Stimulated activated CD8-positive, alpha-beta memory T cell treated with anti-CD3 and anti-CD28 coated beads, Interleukin-15, amount 100 ng/mL, for 24 hours (primary cell): ENCODE results near the gene WNT5A.

Experiments used
- DNase-seq: peaks from one replicate; pipeline ENCODE4 v3.0.0-alpha.2; 2020; ENCODE audit warnings: low read depth

WNT5A gene

DNA sequence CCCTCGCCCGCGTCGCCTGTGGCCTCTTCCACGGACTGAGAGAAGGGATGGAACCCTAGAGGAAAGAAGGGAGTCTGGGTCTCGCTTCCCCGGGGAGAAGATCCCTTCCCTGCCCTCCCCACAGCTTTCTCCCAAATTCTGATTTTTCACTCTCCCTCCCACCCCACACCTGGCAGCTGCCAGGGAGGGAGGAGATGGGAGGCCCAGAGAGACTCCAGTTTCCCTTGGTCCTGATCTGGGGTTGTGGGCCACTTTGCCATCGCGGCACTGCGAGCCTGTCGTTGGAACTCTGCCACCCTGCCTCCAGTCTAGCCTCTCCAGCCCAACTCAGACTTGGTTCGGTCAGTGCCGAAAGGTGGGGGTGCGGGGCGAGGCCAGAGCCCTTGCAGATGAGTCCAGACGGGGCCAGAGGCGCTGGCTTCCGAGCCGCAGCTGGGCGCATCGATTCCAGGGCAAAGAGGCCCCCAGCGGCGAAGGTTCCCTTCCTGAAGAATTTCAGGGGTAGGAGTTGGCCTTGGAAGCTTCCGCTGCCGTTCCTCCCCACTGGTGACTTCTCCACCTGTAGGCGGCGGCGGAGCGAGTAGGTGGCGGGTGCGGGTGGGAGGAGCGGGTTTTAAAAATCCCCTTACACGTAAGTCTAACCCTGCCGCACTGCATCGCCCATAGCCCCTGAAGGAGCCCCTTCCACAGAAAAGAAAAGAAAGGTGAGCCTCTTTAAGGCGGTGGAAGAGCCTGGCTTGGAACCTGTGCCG is 5.2 kb downstream of the WNT5A start:
- DNase-seq, result no peak

GRCh38 chr3:55480911-55481743 is 6.0 kb downstream of the WNT5A start:
- no peak for DNase-seq

GRCh38 chr3:55477306-55478303 is 9.5 kb downstream of the WNT5A start:
- DNase-seq, result no peak

- no peak for DNase-seq
Measured at GRCh38 chr3:55476515-55476914, 10.6 kb downstream of the WNT5A start.

- no peak for DNase-seq
Measured at GRCh38 chr3:55474213-55474632, 12.9 kb downstream of the WNT5A start.

- DNase-seq, result no peak
Measured at GRCh38 chr3:55473788-55474187, 13.3 kb downstream of the WNT5A start.

DNA sequence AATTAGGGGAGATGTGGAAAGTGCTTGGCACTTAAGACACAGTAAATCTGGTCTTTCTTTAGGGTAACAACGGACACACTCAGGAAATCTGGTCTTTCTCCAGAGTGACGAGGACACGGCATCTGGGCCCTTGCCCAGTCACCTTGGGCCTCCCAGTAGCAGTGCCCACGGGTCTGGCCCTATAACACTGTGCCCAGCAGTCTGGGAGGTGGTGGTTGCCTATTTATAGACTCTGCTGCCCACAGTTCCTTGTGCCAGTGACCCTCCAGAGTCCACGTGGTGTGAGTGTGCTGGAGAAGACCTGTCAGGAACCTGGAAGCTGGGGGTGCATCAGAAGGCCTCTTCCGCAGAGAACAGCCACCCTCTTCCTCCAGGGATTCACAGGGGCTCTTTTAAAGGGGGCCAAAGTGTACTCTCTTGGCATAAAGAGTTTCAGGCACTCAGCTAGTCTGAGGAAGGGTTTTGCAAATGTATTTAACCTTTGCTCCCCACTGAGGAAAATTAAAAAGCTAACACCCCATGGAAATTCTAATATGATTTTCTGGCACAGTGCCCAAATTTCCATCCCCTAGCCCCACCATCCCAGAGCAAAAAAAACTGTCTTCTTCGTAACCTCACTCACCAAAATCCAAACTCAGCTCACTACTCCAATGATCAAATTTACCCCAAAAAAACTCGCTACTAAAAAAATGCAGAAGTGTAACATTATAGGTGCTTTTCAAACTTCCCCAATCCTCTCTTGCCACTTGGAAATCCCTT is 15.4 kb downstream of the WNT5A start:
- DNase-seq, result no peak

DNA sequence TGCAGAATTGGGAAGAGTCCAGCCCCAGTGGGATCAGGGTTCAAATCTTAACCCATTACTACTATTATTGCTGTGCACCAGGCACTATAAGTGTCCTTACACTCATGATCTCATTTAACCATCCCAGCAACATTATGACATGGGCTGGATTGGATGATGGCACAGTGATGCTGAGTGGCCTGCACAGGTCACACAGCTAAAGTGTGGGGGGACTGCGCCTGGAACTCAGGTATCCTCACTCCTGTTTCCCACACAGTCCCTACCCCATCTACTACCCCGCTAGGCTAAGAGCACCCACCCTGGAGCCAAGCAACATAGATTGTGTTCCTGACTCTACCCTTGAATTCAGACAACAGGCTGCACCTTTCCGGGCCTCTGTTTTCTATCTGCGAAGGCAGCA is 16.0 kb downstream of the WNT5A start:
- DNase-seq, result no peak

- DNase-seq, result no peak
Measured at GRCh38 chr3:55469957-55470526, 17.1 kb downstream of the WNT5A start.

DNA sequence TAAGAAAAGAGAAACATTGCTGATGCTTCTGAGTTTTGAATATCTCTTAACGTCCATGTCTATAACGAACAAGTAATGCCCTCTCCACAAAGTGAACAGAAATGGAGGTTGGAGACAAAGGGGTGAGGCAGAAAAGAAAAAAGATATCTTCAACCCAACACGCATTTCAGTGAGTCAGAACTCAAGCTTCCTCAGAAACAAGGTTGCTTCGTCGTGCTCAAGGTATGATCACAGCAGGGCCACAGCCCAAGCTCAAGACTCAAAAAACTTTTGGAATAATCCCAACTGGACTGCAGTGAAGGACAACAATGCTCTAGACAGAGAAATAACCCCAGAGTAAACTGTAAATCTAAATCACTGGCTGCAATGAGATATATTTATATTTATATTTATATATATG is 18.9 kb downstream of the WNT5A start:
- DNase-seq, result no peak

DNA sequence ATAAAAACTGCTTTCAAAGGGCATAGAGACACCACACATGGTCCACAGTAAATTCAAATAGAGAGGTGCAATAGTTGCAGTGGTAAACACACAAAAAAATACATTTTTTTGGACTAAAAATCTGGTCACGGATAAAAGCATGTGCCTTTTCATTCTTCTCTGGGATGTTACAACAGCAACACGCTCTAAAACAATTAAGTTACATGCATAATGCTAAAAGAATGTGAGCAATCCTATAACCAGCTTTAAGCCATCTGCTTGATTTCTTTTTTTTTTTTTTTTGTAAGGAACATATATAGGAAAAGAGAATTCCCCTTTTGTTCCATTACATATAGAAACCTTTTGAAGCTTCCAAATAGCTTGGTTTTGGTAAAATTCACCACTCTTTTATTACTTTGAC is 20.0 kb downstream of the WNT5A start:
- DNase-seq, result no peak

- DNase-seq, result no peak
Measured at GRCh38 chr3:55466526-55466925, 20.6 kb downstream of the WNT5A start.

DNA sequence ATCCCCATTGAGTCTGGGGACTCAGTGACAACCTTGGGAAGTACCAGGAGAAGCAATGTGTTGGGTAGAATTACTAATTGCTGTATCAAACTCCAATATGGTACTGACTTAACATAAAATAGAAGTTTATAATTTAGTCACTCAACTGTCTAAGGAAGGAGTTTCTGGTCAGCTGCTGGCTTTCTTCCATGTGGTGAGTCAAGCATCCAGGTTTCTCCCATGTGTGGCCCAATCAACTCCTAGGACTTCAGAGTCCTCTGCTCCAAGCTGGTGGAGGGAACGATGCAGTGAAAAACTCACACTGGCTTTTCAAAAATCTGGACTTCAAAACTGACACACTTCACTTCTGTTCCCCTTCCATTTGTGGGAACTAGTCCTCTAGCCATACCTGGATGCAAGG is 25.2 kb downstream of the WNT5A start:
- DNase-seq, result no peak

- no peak for DNase-seq
Measured at GRCh38 chr3:55459838-55460237, 27.3 kb downstream of the WNT5A start.

- DNase-seq, result no peak
Measured at GRCh38 chr3:55458181-55458790, 28.8 kb downstream of the WNT5A start.

GRCh38 chr3:55455915-55456314 is 31.2 kb downstream of the WNT5A start:
- no peak for DNase-seq

GRCh38 chr3:55454611-55455010 is 32.5 kb downstream of the WNT5A start:
- DNase-seq, result no peak

- no peak for DNase-seq
Measured at GRCh38 chr3:55453886-55454496, 33.1 kb downstream of the WNT5A start.

- DNase-seq, result no peak
Measured at GRCh38 chr3:55452886-55453285, 34.2 kb downstream of the WNT5A start.

DNA sequence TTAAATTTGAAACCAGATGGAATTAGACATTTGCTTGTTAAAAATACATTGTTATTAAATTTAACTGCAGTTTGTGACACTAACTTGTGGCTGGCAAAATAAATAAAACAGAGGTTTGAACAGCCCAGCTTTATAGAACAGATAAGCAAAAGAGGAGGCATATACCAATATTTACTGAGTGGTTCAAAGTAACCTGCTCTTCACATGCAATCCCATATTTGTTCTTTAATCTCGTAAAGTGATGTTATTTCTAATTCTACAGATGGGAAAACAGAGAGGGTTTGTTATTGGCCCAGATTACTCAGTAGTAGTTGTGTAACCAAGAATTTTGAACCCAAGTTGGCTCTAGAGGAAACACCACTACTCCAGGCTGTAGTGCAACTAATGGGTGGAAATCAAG is 37.6 kb downstream of the WNT5A start:
- DNase-seq, result no peak
